Psoas muscle (tissue), 8 donors: ENCODE data around the gene KNDC1. TPM values are rescaled to one million over a fixed set of nuclear protein-coding genes. Genes with fewer than 3 reads are reported as not detected.

Source experiments
- ATAC-seq, 4 donors: fragments of 200-7000 bp; cut with Tn5 transposase; one replicate each; pipeline ENCODE4 v1.9.1; 2020; ENCODE audit warnings: moderate library complexity in 3 of 4, mild to moderate bottlenecking in 2 of 4
- DNase-seq, 2 donors: peaks; one replicate each; pipeline ENCODE4 v3.0.0-alpha.2; 2020
- H3K27ac ChIP-seq: fragments of 200-600 bp; one replicate; pipeline ENCODE4 v1.8.0; 2022
- H3K27me3 ChIP-seq, 3 donors: fragments of 200-600 bp in 1 of 3; one replicate each; pipeline versions ENCODE4 v1.6.1 to v1.8.0; 2013 to 2022; ENCODE audit warnings: low read length in 2 of 3, mild to moderate bottlenecking in 2 of 3, moderate library complexity in 1 of 3; ENCODE audit not compliant: insufficient read depth in 3 of 3
- H3K36me3 ChIP-seq, 2 donors: fragments of 200-600 bp in 1 of 2; one replicate each; pipeline versions ENCODE4 v1.6.1 to v1.8.0; 2013 to 2022; ENCODE audit warnings: low read depth in 1 of 2, mild to moderate bottlenecking in 1 of 2, moderate library complexity in 1 of 2; ENCODE audit not compliant: insufficient read depth in 1 of 2
- H3K4me1 ChIP-seq: fragments of 200-600 bp; one replicate; pipeline ENCODE4 v1.8.0; 2022
- H3K4me3 ChIP-seq: fragments of 200-600 bp; one replicate; pipeline ENCODE4 v1.8.0; 2022; ENCODE audit warnings: mild to moderate bottlenecking
- H3K9me3 ChIP-seq: fragments of 200-600 bp; one replicate; pipeline ENCODE4 v1.8.0; 2022
- CTCF ChIP-seq: fragments of 200-600 bp; IDR thresholded peaks from one replicate; pipeline ENCODE4 v1.8.0; 2022; ENCODE audit warnings: antibody characterized with exemption
- whole genome bisulfite sequencing, 3 donors: extraction: QIAGEN DNeasy Blood & Tissue Kit; methylation state at CpG; one replicate each; pipeline versions ENCODE4 v1.1.6 to v1.1.7; 2013; 5-methylcytosine and 5-hydroxymethylcytosine counted together
- intact Hi-C, 2 donors: fragments of 100-400 bp; cut with DNase I; formaldehyde crosslinking; loops; one replicate each; pipeline versions ENCODE4 v1.11.0 to v1.14.2; 2022
- polyA plus RNA-seq, 3 donors: library from polyadenylated mRNA; stranded (reverse); fragments of 200-250 nt; gene quantifications; one replicate each; pipeline ENCODE4 v1.2.3, GENCODE V29; 2013
- total RNA-seq, 4 donors: library from RNA; stranded (reverse); fragmentation: NEBNext Ultra II Directional in 2 of 4; extraction: Animal tissue kit (Norgen Biotek cat#: 25700) in 2 of 4; gene quantifications; one replicate each; pipeline versions ENCODE4 v1.2.1 to v1.2.4, GENCODE V29; 2021 to 2023
- donor health status: healthy with polysubstance abuse.
- donor health status: DM: no; HTN: no; CAD: no; lungs with moderate emphysema.
- donor health status: Bipolar disorder and iron deficiency.
- donor health status: healthy.
- donor health status: DM: yes; HTN: yes; CAD: no.
- donor health status: DM: no; HTN: no; CAD: no.
- donor health status: DM: no; HTN: no; CAD: no.
- donor health status: DM: yes; HTN: yes; CAD: no.

The KNDC1 gene
- total and polyA plus RNA-seq, 7 donors: under 0.01 to 0.10 (median 0.01) TPM; not detected in 4

GRCh38 chr10:133210398-133211140 lies 50.5 kb downstream of the KNDC1 start:
- ATAC-seq (no peak), DNase-seq (no peak)
- H3K4me3 ChIP-seq: no peak overlapping the region
- H3K4me1 ChIP-seq: no peaks in the 10 kb centered on the region
- no peaks in the 10 kb centered on the region for H3K9me3 ChIP-seq
- no peaks in the 10 kb centered on the region for H3K36me3 ChIP-seq
- WGBS, 3 donors: 73 to 83% (median 82%) methylated on average over 21 to 27 of the region's 27 CpGs
- no peak overlapping the region for H3K27ac ChIP-seq
- H3K27me3 ChIP-seq: peaks cover 0 to 19% (median under 1%) of the 10 kb centered on the region in 3 donors
- intact Hi-C loops: no loop called here
- no peak for TF ChIP-seq CTCF

- Histone ChIP-seq H3K27ac (no peak overlapping the region), H3K4me3 (no peak overlapping the region), H3K4me1 (no peaks in the 10 kb centered on the region), H3K27me3 (peaks cover 0 to 23% (median 1%) of the 10 kb centered on the region in 3 donors), H3K9me3 (no peaks in the 10 kb centered on the region), H3K36me3 (no peaks in the 10 kb centered on the region)
- intact Hi-C loops: no loop called here
- peak in 1 of 2 donors; percentile 28 for DNase-seq
- no peak for ATAC-seq
- WGBS, 3 donors: 75 to 77% (median 76%) methylated on average over 21 to 25 of the region's 25 CpGs
- no peak for TF ChIP-seq CTCF
Observed at GRCh38 chr10:133211141-133211830, 51.3 kb downstream of the KNDC1 start.

- no peak for TF ChIP-seq CTCF
- Histone ChIP-seq H3K27me3 (peaks cover 0 to 23% (median 2%) of the 10 kb centered on the region in 3 donors), H3K27ac (no peak overlapping the region), H3K4me1 (no peaks in the 10 kb centered on the region), H3K36me3 (no peaks in the 10 kb centered on the region), H3K9me3 (no peaks in the 10 kb centered on the region), H3K4me3 (no peak overlapping the region)
- intact Hi-C loops: no loop called here
- no peak for ATAC-seq
- WGBS, 3 donors: 82 to 84% (median 84%) methylated on average over 33 to 34 of the region's 34 CpGs
- DNase-seq: peak in 1 of 2 donors; percentile 24
Observed at GRCh38 chr10:133211959-133212852, 52.2 kb downstream of the KNDC1 start.

- ATAC-seq (no peak), DNase-seq (peak in 1 of 2 donors; percentile 36)
- H3K9me3 ChIP-seq: no peaks in the 10 kb centered on the region
- H3K36me3 ChIP-seq: no peaks in the 10 kb centered on the region
- WGBS, 3 donors: 78 to 86% (median 82%) methylated on average over 17 to 20 of the region's 20 CpGs
- no peak overlapping the region for H3K27ac ChIP-seq
- H3K27me3 ChIP-seq: peaks cover 0 to 23% (median 2%) of the 10 kb centered on the region in 3 donors
- no peak for TF ChIP-seq CTCF
- H3K4me3 ChIP-seq: no peak overlapping the region
- no peaks in the 10 kb centered on the region for H3K4me1 ChIP-seq
- intact Hi-C loops: no loop called here
Observed at GRCh38 chr10:133212853-133213494, 53.0 kb downstream of the KNDC1 start.
